ENCODE results near the gene RAD21L1. TPM values are rescaled to one million over a fixed set of nuclear protein-coding genes. Genes with fewer than 3 reads are reported as not detected.
A peak's percentile ranks its signal among the peaks of the same experiment; 100 is the strongest.

RAD21L1 gene
- total RNA-seq, 2 donors from 2014 or later = not detected

DNA sequence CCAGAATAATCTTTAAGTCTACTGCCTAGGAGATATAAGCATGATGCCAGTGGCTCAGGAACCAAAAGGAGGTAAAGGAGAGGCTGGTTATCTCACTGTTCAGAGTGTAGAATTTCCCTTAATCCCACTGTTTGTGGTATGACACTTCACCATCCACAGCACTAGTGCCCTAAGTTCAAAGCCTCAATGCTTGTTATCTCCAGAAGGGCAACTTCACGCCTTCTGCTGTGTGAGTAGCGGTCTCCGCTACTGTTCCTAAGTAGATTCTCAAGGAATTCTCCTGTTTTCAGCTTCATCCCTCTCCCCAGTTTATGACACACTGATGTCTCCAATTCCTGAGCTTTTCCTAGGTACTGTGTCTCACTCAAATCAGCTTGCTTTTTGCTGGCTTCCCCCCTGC lies 26.6 kb downstream of the RAD21L1 start:
- no peak overlapping the region for H3K27ac ChIP-seq
- no peaks in the 10 kb centered on the region for H3K36me3 ChIP-seq
- DNase-seq (ENCODE audit: low spot score) = no peak
- TF ChIP-seq, protein P1, sequence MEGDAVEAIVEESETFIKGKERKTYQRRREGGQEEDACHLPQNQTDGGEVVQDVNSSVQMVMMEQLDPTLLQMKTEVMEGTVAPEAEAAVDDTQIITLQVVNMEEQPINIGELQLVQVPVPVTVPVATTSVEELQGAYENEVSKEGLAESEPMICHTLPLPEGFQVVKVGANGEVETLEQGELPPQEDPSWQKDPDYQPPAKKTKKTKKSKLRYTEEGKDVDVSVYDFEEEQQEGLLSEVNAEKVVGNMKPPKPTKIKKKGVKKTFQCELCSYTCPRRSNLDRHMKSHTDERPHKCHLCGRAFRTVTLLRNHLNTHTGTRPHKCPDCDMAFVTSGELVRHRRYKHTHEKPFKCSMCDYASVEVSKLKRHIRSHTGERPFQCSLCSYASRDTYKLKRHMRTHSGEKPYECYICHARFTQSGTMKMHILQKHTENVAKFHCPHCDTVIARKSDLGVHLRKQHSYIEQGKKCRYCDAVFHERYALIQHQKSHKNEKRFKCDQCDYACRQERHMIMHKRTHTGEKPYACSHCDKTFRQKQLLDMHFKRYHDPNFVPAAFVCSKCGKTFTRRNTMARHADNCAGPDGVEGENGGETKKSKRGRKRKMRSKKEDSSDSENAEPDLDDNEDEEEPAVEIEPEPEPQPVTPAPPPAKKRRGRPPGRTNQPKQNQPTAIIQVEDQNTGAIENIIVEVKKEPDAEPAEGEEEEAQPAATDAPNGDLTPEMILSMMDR (IDR thresholded peaks at IDR 0.05) = no peak
- no peaks in the 10 kb centered on the region for H3K4me1 ChIP-seq
- no peaks in the 10 kb centered on the region for H3K9me3 ChIP-seq
- H3K27me3 ChIP-seq = no peaks in the 10 kb centered on the region
- no peak overlapping the region for H3K4me3 ChIP-seq

DNA sequence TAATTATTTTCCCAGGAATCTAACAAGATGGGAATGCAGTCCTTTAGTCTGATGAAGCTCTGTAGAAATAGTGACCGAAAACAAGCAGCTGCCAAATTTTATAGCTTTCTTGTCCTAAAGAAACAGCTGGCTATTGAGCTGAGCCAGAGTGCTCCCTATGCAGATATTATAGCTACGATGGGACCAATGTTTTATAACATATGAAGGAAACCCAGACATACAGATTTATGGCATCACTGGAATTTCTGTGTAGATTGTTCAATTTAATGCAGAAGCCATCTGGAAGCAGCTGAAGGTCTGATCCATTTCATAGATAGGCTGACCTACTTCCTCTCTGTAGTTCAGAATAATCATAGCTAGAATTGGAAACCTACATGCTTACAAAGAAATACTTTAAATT lies 28.4 kb downstream of the RAD21L1 start:
- Histone ChIP-seq H3K27ac (no peak overlapping the region), H3K4me1 (no peaks in the 10 kb centered on the region), H3K36me3 (no peaks in the 10 kb centered on the region), H3K27me3 (no peaks in the 10 kb centered on the region), H3K9me3 (no peaks in the 10 kb centered on the region), H3K4me3 (no peak overlapping the region)
- no peak for DNase-seq (ENCODE audit: low spot score)
- TF ChIP-seq, protein P1 (IDR thresholded peaks at IDR 0.05) = no peak

DNA sequence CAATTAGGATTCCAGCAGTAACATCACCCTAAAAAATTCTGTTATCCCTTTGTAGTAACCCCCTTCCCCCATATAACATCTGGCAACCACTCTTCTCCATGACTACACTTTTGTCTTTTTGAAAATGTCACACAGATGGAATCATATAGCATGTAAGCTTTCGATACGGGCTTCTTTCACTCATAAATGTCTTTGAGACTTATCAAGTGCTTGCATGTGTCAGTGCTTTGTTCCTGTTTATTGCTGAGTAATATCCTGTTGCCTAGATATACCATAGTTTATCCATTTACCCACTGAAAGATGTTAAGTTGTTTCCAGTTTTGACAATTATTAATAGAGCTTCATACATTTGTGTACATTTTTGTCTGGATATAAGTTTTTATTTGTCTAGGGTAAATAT lies 29.8 kb downstream of the RAD21L1 start:
- Histone ChIP-seq H3K27ac (no peak overlapping the region), H3K36me3 (no peaks in the 10 kb centered on the region), H3K27me3 (no peaks in the 10 kb centered on the region), H3K9me3 (no peaks in the 10 kb centered on the region), H3K4me3 (no peak overlapping the region), H3K4me1 (no peaks in the 10 kb centered on the region)
- TF ChIP-seq, protein P1 (IDR thresholded peaks at IDR 0.05) = no peak
- no peak for DNase-seq (ENCODE audit: low spot score)

DNA sequence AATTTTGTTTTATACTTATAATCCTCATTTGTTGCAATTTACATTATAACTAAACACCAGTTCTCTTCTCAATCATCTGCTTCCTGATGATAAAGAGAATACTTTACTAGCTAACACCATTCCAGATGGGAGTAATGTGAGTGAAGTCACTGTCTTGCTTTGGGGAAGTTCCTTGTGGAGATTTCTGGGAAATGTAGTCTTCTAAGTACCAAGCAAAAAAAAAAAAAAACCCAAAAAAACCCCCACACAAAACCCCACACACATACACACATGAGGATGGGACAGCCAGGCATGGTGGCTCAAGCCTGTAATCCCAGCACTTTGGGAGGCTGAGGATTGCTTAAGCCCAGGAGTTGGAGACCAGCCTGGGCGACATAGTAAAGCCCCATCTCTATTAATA lies 38.0 kb downstream of the RAD21L1 start:
- TF ChIP-seq, protein P1 (IDR thresholded peaks at IDR 0.05) = no peak
- DNase-seq (ENCODE audit: low spot score) = no peak
- Histone ChIP-seq H3K27ac (no peak overlapping the region), H3K36me3 (no peaks in the 10 kb centered on the region), H3K9me3 (no peaks in the 10 kb centered on the region), H3K27me3 (no peaks in the 10 kb centered on the region), H3K4me1 (peaks cover 0 to 22% of the 10 kb centered on the region in 2 donors), H3K4me3 (no peak overlapping the region)

DNA sequence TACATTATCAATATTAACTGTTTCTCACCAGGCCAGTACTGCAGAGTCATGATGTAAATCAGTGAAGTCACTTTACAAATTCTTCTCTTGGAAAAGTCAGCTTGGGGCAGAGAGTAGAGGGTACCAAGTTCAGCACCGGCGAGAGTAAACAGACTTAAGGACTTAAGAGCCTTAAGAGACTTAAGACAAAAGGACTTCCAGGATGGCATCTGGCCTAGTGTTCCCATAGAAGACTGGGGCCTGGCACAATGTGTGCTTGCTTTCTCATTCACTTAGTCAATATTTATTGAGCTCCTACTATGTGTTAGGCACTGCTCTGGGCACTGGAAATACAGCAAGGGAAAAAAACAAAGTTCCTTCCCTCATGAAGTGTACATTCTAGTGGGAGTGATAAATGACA lies 38.9 kb downstream of the RAD21L1 start:
- Histone ChIP-seq H3K27ac (no peak overlapping the region), H3K27me3 (no peaks in the 10 kb centered on the region), H3K4me1 (peaks cover 0 to 24% of the 10 kb centered on the region in 2 donors), H3K9me3 (no peaks in the 10 kb centered on the region), H3K4me3 (no peak overlapping the region), H3K36me3 (no peaks in the 10 kb centered on the region)
- TF ChIP-seq, protein P1 (IDR thresholded peaks at IDR 0.05) = no peak
- DNase-seq (ENCODE audit: low spot score) = no peak

DNA sequence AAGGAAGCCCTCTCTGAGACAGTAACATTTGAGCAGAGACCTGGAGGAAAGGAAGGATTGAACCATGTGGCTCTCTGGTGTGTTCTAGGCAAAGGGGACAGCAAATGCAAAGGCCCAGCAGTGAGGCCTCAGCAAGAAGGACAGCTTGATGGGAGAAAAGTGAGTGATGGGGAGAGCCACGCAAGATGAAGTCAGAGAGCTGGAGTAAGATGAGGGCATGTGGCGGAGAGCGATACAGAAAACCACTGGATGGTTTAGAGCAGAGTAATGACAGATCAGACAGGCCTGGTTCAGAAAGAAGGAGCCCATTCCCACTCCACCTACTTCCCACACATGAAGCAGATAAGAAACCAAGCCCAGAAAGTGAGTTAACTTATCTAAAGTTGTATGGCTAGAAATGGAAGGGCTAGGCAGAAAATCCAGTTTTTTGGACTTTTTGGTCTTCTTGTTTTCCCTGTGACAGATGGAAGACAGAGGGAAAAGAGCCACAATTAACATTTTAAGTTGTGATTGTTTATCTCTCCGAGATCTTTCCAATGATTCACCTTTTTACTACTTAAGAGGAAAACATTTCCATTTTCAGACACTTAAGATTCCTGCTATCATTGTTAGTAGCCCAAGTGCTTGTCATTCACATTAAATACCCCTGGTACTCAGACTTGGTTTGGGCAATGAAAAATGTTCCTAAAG lies 39.5 kb downstream of the RAD21L1 start:
- Histone ChIP-seq H3K9me3 (no peaks in the 10 kb centered on the region), H3K27me3 (no peaks in the 10 kb centered on the region), H3K36me3 (no peaks in the 10 kb centered on the region), H3K27ac (peak overlapping the region; percentile 64 to 73), H3K4me1 (peaks cover 0 to 24% of the 10 kb centered on the region in 2 donors), H3K4me3 (peak overlapping the region; percentile 77 to 79)
- TF ChIP-seq, protein P1 (IDR thresholded peaks at IDR 0.05) = no peak
- DNase-seq (ENCODE audit: low spot score) = no peak

All from right atrium auricular region (tissue), 2 donors.